Common myeloid progenitor, CD34-positive (primary cell): ENCODE measurements around the gene TECPR2. TPM values are rescaled to one million over a fixed set of nuclear protein-coding genes. Genes with fewer than 3 reads are reported as not detected.

Source experiments
- CTCF ChIA-PET: fragments of 350-600 bp; sonication (Branson Sonifier 250); formaldehyde crosslinking; loops from one replicate; lab custom pipeline; 2021; ENCODE audit warnings: antibody characterized with exemption; lab: Charles Lee
- POLR2A ChIA-PET: fragments of 350-600 bp; sonication (Branson Sonifier 250); formaldehyde crosslinking; loops from one replicate; lab custom pipeline; 2021; ENCODE audit warnings: antibody characterized with exemption; lab: Charles Lee
- DNase-seq, 3 donors: peaks; one replicate each; pipeline versions ENCODE4 v3.0.0 to v3.0.0-alpha.2; 2013
- H3K27ac ChIP-seq, 2 experiments: 1 replicate in 1 of 2; 2 replicates in 1 of 2; pipeline ENCODE4 v1.7.0; 2013; ENCODE audit warnings: inconsistent platforms in 2 of 2, low read length in 2 of 2, mild to moderate bottlenecking in 2 of 2, low read depth in 1 of 2, moderate library complexity in 1 of 2; ENCODE audit not compliant: severe bottlenecking in 2 of 2, insufficient read depth in 1 of 2, poor library complexity in 1 of 2
- H3K27me3 ChIP-seq, 5 experiments: replicated peaks in 2 of 5; 1 replicate in 3 of 5; 2 replicates in 2 of 5; pipeline versions ENCODE4 v1.6.1 to v1.7.0; 2013; ENCODE audit warnings: low read length in 4 of 5, mild to moderate bottlenecking in 2 of 5, moderate library complexity in 2 of 5, inconsistent platforms in 1 of 5; ENCODE audit not compliant: insufficient read depth in 5 of 5, control insufficient read depth in 4 of 5
- H3K36me3 ChIP-seq, 4 experiments: 1 replicate in 2 of 4; 2 replicates in 2 of 4; pipeline versions ENCODE4 v1.6.1 to v1.7.0; 2013; ENCODE audit warnings: low read length in 3 of 4, control low read depth in 1 of 4, mild to moderate bottlenecking in 1 of 4; ENCODE audit not compliant: control insufficient read depth in 4 of 4, insufficient read depth in 4 of 4
- H3K4me1 ChIP-seq, 4 experiments: 1 replicate in 3 of 4; 2 replicates in 1 of 4; pipeline versions ENCODE4 v1.6.1 to v1.7.1; 2013; ENCODE audit warnings: low read length in 3 of 4, mild to moderate bottlenecking in 3 of 4, control low read depth in 1 of 4, inconsistent platforms in 1 of 4, moderate library complexity in 1 of 4; ENCODE audit not compliant: control insufficient read depth in 4 of 4, insufficient read depth in 4 of 4; ENCODE audit errors: control extremely low read depth in 1 of 4
- H3K4me3 ChIP-seq, 7 experiments: 1 replicate in 4 of 7; 2 replicates in 3 of 7; pipeline versions ENCODE4 v1.5.1 to v1.7.0; 2013; ENCODE audit warnings: mild to moderate bottlenecking in 7 of 7, low read length in 6 of 7, moderate library complexity in 6 of 7, inconsistent platforms in 2 of 7, low read depth in 2 of 7, control low read depth in 1 of 7; ENCODE audit not compliant: insufficient read depth in 4 of 7, control insufficient read depth in 1 of 7; ENCODE audit errors: extremely low read depth in 1 of 7
- H3K9me3 ChIP-seq, 5 experiments: 1 replicate in 4 of 5; 2 replicates in 1 of 5; pipeline versions ENCODE4 v1.6.1 to v1.7.1; 2013; ENCODE audit warnings: low read length in 4 of 5, mild to moderate bottlenecking in 2 of 5, inconsistent platforms in 1 of 5, low read depth in 1 of 5, moderate library complexity in 1 of 5; ENCODE audit not compliant: control insufficient read depth in 4 of 5, insufficient read depth in 2 of 5; ENCODE audit errors: control extremely low read depth in 1 of 5
- WGBS: methylation state at CpG from one replicate; pipeline ENCODE4 v1.1.5; 2013; ENCODE audit not compliant: insufficient coverage; 5-methylcytosine and 5-hydroxymethylcytosine counted together
- polyA plus RNA-seq: library from polyadenylated mRNA; unstranded; fragments of 120-200 nt; gene quantifications from one replicate; pipeline ENCODE4 v1.2.1, GENCODE V29; 2013

The TECPR2 gene
- polyA plus RNA-seq, result 8.1 TPM

- ChIA-PET POLR2A (interaction anchor here (0.8 to 1.3 kb wide), 2 partner anchors 13 to 16 kb away, joined by 3 to 5 read pairs; no protein-coding TSS in a partner anchor), CTCF (interaction anchor here (0.8 to 1.9 kb wide), 2 partner anchors 14 to 76 kb away, joined by 3 to 5 read pairs; no protein-coding TSS in a partner anchor)
- Histone ChIP-seq H3K4me3 (peak within 1 kb of the TSS; percentile 71 to 98 (median 92)), H3K36me3 (peaks cover 3 to 12% (median 7%) of the 10 kb centered on the region in 4 experiments), H3K27me3 (no peaks in the 10 kb centered on the region), H3K4me1 (peaks cover 11 to 21% (median 19%) of the 10 kb centered on the region in 4 experiments), H3K27ac (peak within 1 kb of the TSS; percentile 96 to 97), H3K9me3 (no peaks in the 10 kb centered on the region)
- WGBS, result 0% methylated on average over 57 of the region's 58 CpGs
- peak; percentile 95 to 97 (median 96) for DNase-seq
Observed at GRCh38 chr14:102362545-102363181, at the start of gene TECPR2, which contains the start of gene CINP. Gene TECPR2, plus strand, starts transcription at chr14:102362941. Its CDS starts 13,781 bp downstream, at chr14:102376722. Gene CINP, minus strand, starts transcription at chr14:102362890. Its CDS starts 39 bp downstream, at chr14:102362851.

GRCh38 chr14:102314242-102315011 is 48.3 kb upstream of the TECPR2 start:
- POLR2A ChIA-PET, result interaction anchor here (0.7 to 1.2 kb wide), 2 partner anchors 9 to 78 kb away, joined by 3 to 5 read pairs; partner anchors contain the start of gene MOK
- no peaks in the 10 kb centered on the region for H3K9me3 ChIP-seq
- CTCF ChIA-PET, result interaction anchor here (0.6 to 5.9 kb wide), 25 partner anchors 8 to 266 kb away, joined by 3 to 34 read pairs (median 4); partner anchors contain the start of gene MOK
- WGBS, result under 1% methylated on average over 38 of the region's 52 CpGs
- peaks cover 0 to 41% (median 34%) of the 10 kb centered on the region in 4 experiments for H3K4me1 ChIP-seq
- no peaks in the 10 kb centered on the region for H3K27me3 ChIP-seq
- peak; percentile 77 to 86 (median 85) for DNase-seq
- no peaks in the 10 kb centered on the region for H3K36me3 ChIP-seq
- no peak overlapping the region for H3K27ac ChIP-seq
- peak overlapping the region; percentile 41 to 86 (median 72) for H3K4me3 ChIP-seq

GRCh38 chr14:102315121-102315520 is 47.6 kb upstream of the TECPR2 start:
- POLR2A ChIA-PET, result interaction anchor here (1.2 kb wide), 1 partner anchor 10 kb away, joined by 3 read pairs; the partner anchor contains the start of gene MOK
- H3K27ac ChIP-seq, result no peak overlapping the region
- DNase-seq, result no peak
- WGBS, result 95% methylated on average over 3 of the region's 6 CpGs
- peak overlapping the region in 2 of 7 experiments; percentile 78 to 83 for H3K4me3 ChIP-seq
- CTCF ChIA-PET, result interaction anchor here (0.9 to 5.9 kb wide), 17 partner anchors 10 to 265 kb away, joined by 3 to 34 read pairs (median 4); partner anchors contain the start of gene MOK
- no peaks in the 10 kb centered on the region for H3K9me3 ChIP-seq
- H3K27me3 ChIP-seq, result no peaks in the 10 kb centered on the region
- peaks cover 0 to 42% (median 36%) of the 10 kb centered on the region in 4 experiments for H3K4me1 ChIP-seq
- H3K36me3 ChIP-seq, result no peaks in the 10 kb centered on the region

- peak; percentile 77 to 87 (median 81) for DNase-seq
- POLR2A ChIA-PET, result interaction anchor here (0.6 to 0.9 kb wide), 5 partner anchors 11 to 1017 kb away, joined by 3 to 5 read pairs (median 3); partner anchors contain the start of genes EIF5 and MOK
- CTCF ChIA-PET, result interaction anchor here (0.6 to 5.9 kb wide), 9 partner anchors 10 to 270 kb away, joined by 3 to 34 read pairs (median 3); partner anchors contain the start of gene MOK
- Histone ChIP-seq H3K9me3 (no peaks in the 10 kb centered on the region), H3K36me3 (no peaks in the 10 kb centered on the region), H3K4me3 (peak overlapping the region; percentile 40 to 79 (median 76)), H3K27me3 (no peaks in the 10 kb centered on the region), H3K27ac (no peak overlapping the region), H3K4me1 (peaks cover 0 to 52% (median 46%) of the 10 kb centered on the region in 4 experiments)
- WGBS, result 10% methylated on average over 10 of the region's 10 CpGs
Observed at GRCh38 chr14:102316338-102316742, 46.4 kb upstream of the TECPR2 start.

- DNase-seq, result peak; percentile 86 to 91 (median 91)
- Histone ChIP-seq H3K4me3 (peak overlapping the region; percentile 61 to 79 (median 76)), H3K9me3 (no peaks in the 10 kb centered on the region), H3K27me3 (no peaks in the 10 kb centered on the region), H3K4me1 (peaks cover 0 to 52% (median 46%) of the 10 kb centered on the region in 4 experiments), H3K36me3 (peaks cover 0 to 2% (median 0%) of the 10 kb centered on the region in 4 experiments), H3K27ac (peak overlapping the region in 1 of 2 experiments; percentile 78)
- 2% methylated on average over 48 of the region's 54 CpGs for WGBS
- POLR2A ChIA-PET, result interaction anchor here (0.6 to 0.9 kb wide), 4 partner anchors 12 to 471 kb away, joined by 3 to 5 read pairs (median 4); partner anchors contain the start of gene MOK
- CTCF ChIA-PET, result interaction anchor here (0.6 to 5.9 kb wide), 12 partner anchors 9 to 271 kb away, joined by 3 to 34 read pairs (median 4); partner anchors contain the start of gene MOK
Observed at GRCh38 chr14:102316743-102317563, 45.8 kb upstream of the TECPR2 start.
